ENCODE data around the gene CDK11A. TPM values are rescaled to one million over a fixed set of nuclear protein-coding genes. Genes with fewer than 3 reads are reported as not detected.
"Not testable (repeated sequence)": the region's sequence is repeated elsewhere in the genome, so short reads cannot be mapped to it uniquely, and the experiment has no call there.

The CDK11A gene
- total RNA-seq, 4 donors from 2014 or later: 10.8 to 53.4 (median 23.8) TPM

- Histone ChIP-seq H3K36me3 (peaks cover 0 to 66% of the 10 kb centered on the region in 2 donors), H3K4me3 (no peak overlapping the region), H3K9me3 (no peaks in the 10 kb centered on the region), H3K27ac (no peak overlapping the region), H3K27me3 (no peaks in the 10 kb centered on the region), H3K4me1 (no peaks in the 10 kb centered on the region)
- no peak for ATAC-seq
- WGBS, 2 donors (ENCODE audit: low coverage in 1 of 2): 92% methylated on average over 15 of the region's 17 CpGs
- TF ChIP-seq POLR2AphosphoS5 (IDR thresholded peaks at IDR 0.05) (no peak), EP300 (IDR thresholded peaks at IDR 0.05) (no peak), CTCF (IDR thresholded peaks at IDR 0.05) (no peak), POLR2A (IDR thresholded peaks at IDR 0.05) (no peak)
Measured at GRCh38 chr1:1732381-1732780, 8.2 kb upstream of the CDK11A start.

- 71% methylated on average over 1 of the region's 17 CpGs; no CpG with 5 or more reads in 1 of the 2 donors for whole genome bisulfite sequencing, 2 donors (ENCODE audit: low coverage in 1 of 2)
- no peak overlapping the region for H3K4me3 ChIP-seq
- no peaks in the 10 kb centered on the region for H3K4me1 ChIP-seq
- ATAC-seq: no peak
- no peaks in the 10 kb centered on the region for H3K9me3 ChIP-seq
- peaks cover 0 to 51% of the 10 kb centered on the region in 2 donors for H3K36me3 ChIP-seq
- no peak overlapping the region for H3K27ac ChIP-seq
- no peaks in the 10 kb centered on the region for H3K27me3 ChIP-seq
- TF ChIP-seq CTCF (IDR thresholded peaks at IDR 0.05): no peak
- no peak for TF ChIP-seq EP300 (IDR thresholded peaks at IDR 0.05)
- no peak for TF ChIP-seq POLR2A (IDR thresholded peaks at IDR 0.05)
- no peak for TF ChIP-seq POLR2AphosphoS5 (IDR thresholded peaks at IDR 0.05)
Measured at GRCh38 chr1:1730870-1731269, 6.7 kb upstream of the CDK11A start.

- H3K36me3 ChIP-seq: peaks cover 0 to 48% of the 10 kb centered on the region in 2 donors
- H3K27ac ChIP-seq, H3K9me3 ChIP-seq, H3K27me3 ChIP-seq, ATAC-seq, H3K4me1 ChIP-seq, H3K4me3 ChIP-seq: not testable (repeated sequence)
- 81% methylated on average over 5 of the region's 13 CpGs; no CpG with 5 or more reads in 1 of the 2 donors for WGBS, 2 donors (ENCODE audit: low coverage in 1 of 2)
Measured at GRCh38 chr1:1730230-1730629, 6.1 kb upstream of the CDK11A start.

- not testable (repeated sequence) for H3K9me3 ChIP-seq, H3K4me1 ChIP-seq, ATAC-seq, H3K27me3 ChIP-seq, H3K4me3 ChIP-seq
- WGBS, 2 donors (ENCODE audit: low coverage in 1 of 2): 87% methylated on average over 9 of the region's 18 CpGs; no CpG with 5 or more reads in 1 of the 2 donors
- Histone ChIP-seq H3K36me3 (peaks cover 0 to 42% of the 10 kb centered on the region in 2 donors), H3K27ac (peak overlapping the region in 2 of 4 donors; percentile 47 to 51)
Measured at GRCh38 chr1:1729116-1729816, 5.1 kb upstream of the CDK11A start.

GRCh38 chr1:1728308-1729005, 4.3 kb upstream of the CDK11A start:
- not testable (repeated sequence) for H3K9me3 ChIP-seq, H3K4me3 ChIP-seq, H3K27me3 ChIP-seq, H3K4me1 ChIP-seq
- peak; percentile 31 for ATAC-seq
- H3K36me3 ChIP-seq: peaks cover 0 to 34% of the 10 kb centered on the region in 2 donors
- 52 to 59% methylated on average over 4 to 9 of the region's 14 CpGs for WGBS, 2 donors (ENCODE audit: low coverage in 1 of 2)
- peak overlapping the region in 3 of 4 donors; percentile 22 to 51 (median 47) for H3K27ac ChIP-seq

- H3K36me3 ChIP-seq: peaks cover 0 to 21% of the 10 kb centered on the region in 2 donors
- H3K9me3 ChIP-seq, H3K4me3 ChIP-seq, H3K27me3 ChIP-seq, ATAC-seq, H3K4me1 ChIP-seq: not testable (repeated sequence)
- WGBS, 2 donors (ENCODE audit: low coverage in 1 of 2): 70 to 93% methylated on average over 5 to 6 of the region's 12 CpGs
- H3K27ac ChIP-seq: peak overlapping the region in 1 of 4 donors; percentile 14
Measured at GRCh38 chr1:1727131-1727651, 3.0 kb upstream of the CDK11A start.

- not testable (repeated sequence) for H3K27ac ChIP-seq, H3K4me3 ChIP-seq, H3K9me3 ChIP-seq, H3K27me3 ChIP-seq, ATAC-seq
- peaks cover 0 to 18% of the 10 kb centered on the region in 2 donors for H3K36me3 ChIP-seq
- WGBS, 2 donors (ENCODE audit: low coverage in 1 of 2): 95 to 100% methylated on average over 2 to 7 of the region's 17 CpGs
- peaks cover 0 to 10% (median 0%) of the 10 kb centered on the region in 3 donors for H3K4me1 ChIP-seq
Measured at GRCh38 chr1:1726088-1726487, 1.9 kb upstream of the CDK11A start.

All from gastroesophageal sphincter (tissue), 4 donors.